ENCODE measurements around the gene RIN3. TPM values are rescaled to one million over a fixed set of nuclear protein-coding genes. Genes with fewer than 3 reads are reported as not detected.
A peak's percentile ranks its signal among the peaks of the same experiment; 100 is the strongest.

The RIN3 gene
- total RNA-seq, 4 donors from 2014 or later: 13.5 to 22.2 (median 16.2) TPM

GRCh38 chr14:92651758-92652406 is 138.3 kb downstream of the RIN3 start:
- TF ChIP-seq POLR2A (IDR thresholded peaks at IDR 0.05): peak in 1 of 2 donors; percentile 33
- no peak for TF ChIP-seq POLR2AphosphoS5 (IDR thresholded peaks at IDR 0.05)
- H3K9me3 ChIP-seq: no peaks in the 10 kb centered on the region
- peak overlapping the region in 3 of 4 donors; percentile 87 to 95 (median 94) for H3K27ac ChIP-seq
- H3K4me1 ChIP-seq: peaks cover 0 to 56% (median 13%) of the 10 kb centered on the region in 3 donors
- H3K27me3 ChIP-seq: no peaks in the 10 kb centered on the region
- H3K36me3 ChIP-seq: peaks cover 0 to 33% of the 10 kb centered on the region in 2 donors
- peak overlapping the region in 1 of 2 donors; percentile 41 for H3K4me3 ChIP-seq
- WGBS, 2 donors (ENCODE audit: low coverage in 1 of 2): 83% methylated on average over 2 of the region's 27 CpGs; no CpG with 5 or more reads in 1 of the 2 donors
- ATAC-seq: no peak

GRCh38 chr14:92652413-92653151 is 139.0 kb downstream of the RIN3 start:
- Histone ChIP-seq H3K27me3 (no peaks in the 10 kb centered on the region), H3K36me3 (peaks cover 0 to 33% of the 10 kb centered on the region in 2 donors), H3K4me1 (peaks cover 0 to 51% (median 10%) of the 10 kb centered on the region in 3 donors), H3K4me3 (peak overlapping the region in 1 of 2 donors; percentile 41), H3K27ac (peak overlapping the region in 3 of 4 donors; percentile 87 to 95 (median 94)), H3K9me3 (no peaks in the 10 kb centered on the region)
- 84 to 100% methylated on average over 5 of the region's 26 CpGs for WGBS, 2 donors (ENCODE audit: low coverage in 1 of 2)
- no peak for ATAC-seq
- TF ChIP-seq CTCF (IDR thresholded peaks at IDR 0.05) (no peak), POLR2A (IDR thresholded peaks at IDR 0.05) (no peak), EP300 (IDR thresholded peaks at IDR 0.05) (no peak), POLR2AphosphoS5 (IDR thresholded peaks at IDR 0.05) (no peak)

GRCh38 chr14:92653162-92653651 is 139.6 kb downstream of the RIN3 start:
- peaks cover 0 to 33% of the 10 kb centered on the region in 2 donors for H3K36me3 ChIP-seq
- TF ChIP-seq POLR2AphosphoS5 (IDR thresholded peaks at IDR 0.05) (no peak), EP300 (IDR thresholded peaks at IDR 0.05) (no peak), CTCF (IDR thresholded peaks at IDR 0.05) (no peak), POLR2A (IDR thresholded peaks at IDR 0.05) (no peak)
- H3K4me1 ChIP-seq: peaks cover 0 to 45% (median 4%) of the 10 kb centered on the region in 3 donors
- H3K4me3 ChIP-seq: peak overlapping the region in 1 of 2 donors; percentile 41
- no peaks in the 10 kb centered on the region for H3K9me3 ChIP-seq
- H3K27ac ChIP-seq: peak overlapping the region in 3 of 4 donors; percentile 87 to 95 (median 94)
- WGBS, 2 donors (ENCODE audit: low coverage in 1 of 2): 82% methylated on average over 7 of the region's 11 CpGs; no CpG with 5 or more reads in 1 of the 2 donors
- no peak for ATAC-seq
- no peaks in the 10 kb centered on the region for H3K27me3 ChIP-seq

- peak overlapping the region in 1 of 2 donors; percentile 41 for H3K4me3 ChIP-seq
- peaks cover 0 to 41% (median 0%) of the 10 kb centered on the region in 3 donors for H3K4me1 ChIP-seq
- H3K36me3 ChIP-seq: peaks cover 0 to 43% of the 10 kb centered on the region in 2 donors
- ATAC-seq: no peak
- TF ChIP-seq CTCF (IDR thresholded peaks at IDR 0.05) (no peak), POLR2AphosphoS5 (IDR thresholded peaks at IDR 0.05) (no peak), EP300 (IDR thresholded peaks at IDR 0.05) (no peak), POLR2A (IDR thresholded peaks at IDR 0.05) (no peak)
- H3K27me3 ChIP-seq: no peaks in the 10 kb centered on the region
- H3K9me3 ChIP-seq: no peaks in the 10 kb centered on the region
- 94 to 97% methylated on average over 6 to 11 of the region's 18 CpGs for WGBS, 2 donors (ENCODE audit: low coverage in 1 of 2)
- H3K27ac ChIP-seq: peak overlapping the region in 1 of 4 donors; percentile 94
These were observed 140.8 kb downstream of the RIN3 start for GRCh38 chr14:92654239-92654901.

All from gastroesophageal sphincter (tissue), 4 donors.